ENCODE results near the gene PROB1.
A peak's percentile ranks its signal among the peaks of the same experiment; 100 is the strongest.
"Not testable (repeated sequence)": the region's sequence is repeated elsewhere in the genome, so short reads cannot be mapped to it uniquely, and the experiment has no call there.

PROB1 gene

GRCh38 chr5:139413963-139414362 lies 19.1 kb upstream of the PROB1 start:
- no peak overlapping the region for H2AFZ ChIP-seq (ENCODE audit: low read length, unreplicated experiment)
- H3K79me2 ChIP-seq (ENCODE audit: control insufficient read depth, insufficient read depth, low read length, unreplicated experiment): no peaks in the 10 kb centered on the region
- H3K4me3 ChIP-seq (ENCODE audit: low read depth, low read length): no peak overlapping the region
- no peaks in the 10 kb centered on the region for H3K4me1 ChIP-seq (ENCODE audit: control insufficient read depth, insufficient read depth, low read length, unreplicated experiment)
- no peak overlapping the region for H3K27ac ChIP-seq (ENCODE audit: low read depth, low read length)
- no peaks in the 10 kb centered on the region for H3K36me3 ChIP-seq (ENCODE audit: insufficient read depth, low read length)
- H3K27me3 ChIP-seq (ENCODE audit: insufficient read depth, low read length): no peaks in the 10 kb centered on the region

- H3K27me3 ChIP-seq (ENCODE audit: insufficient read depth, low read length): no peaks in the 10 kb centered on the region
- no peaks in the 10 kb centered on the region for H3K36me3 ChIP-seq (ENCODE audit: insufficient read depth, low read length)
- H3K79me2 ChIP-seq (ENCODE audit: control insufficient read depth, insufficient read depth, low read length, unreplicated experiment): no peaks in the 10 kb centered on the region
- no peak overlapping the region for H3K27ac ChIP-seq (ENCODE audit: low read depth, low read length)
- H2AFZ ChIP-seq (ENCODE audit: low read length, unreplicated experiment): no peak overlapping the region
- no peak overlapping the region for H3K4me3 ChIP-seq (ENCODE audit: low read depth, low read length)
- H3K4me1 ChIP-seq (ENCODE audit: control insufficient read depth, insufficient read depth, low read length, unreplicated experiment): no peaks in the 10 kb centered on the region
These were observed 18.2 kb upstream of the PROB1 start for GRCh38 chr5:139413153-139413552.

GRCh38 chr5:139410993-139411828 lies 16.3 kb upstream of the PROB1 start:
- H3K79me2 ChIP-seq (ENCODE audit: control insufficient read depth, insufficient read depth, low read length, unreplicated experiment): no peaks in the 10 kb centered on the region
- no peaks in the 10 kb centered on the region for H3K36me3 ChIP-seq (ENCODE audit: insufficient read depth, low read length)
- no peaks in the 10 kb centered on the region for H3K27me3 ChIP-seq (ENCODE audit: insufficient read depth, low read length)
- H2AFZ ChIP-seq (ENCODE audit: low read length, unreplicated experiment): no peak overlapping the region
- no peaks in the 10 kb centered on the region for H3K4me1 ChIP-seq (ENCODE audit: control insufficient read depth, insufficient read depth, low read length, unreplicated experiment)
- H3K4me3 ChIP-seq (ENCODE audit: low read depth, low read length): no peak overlapping the region
- H3K27ac ChIP-seq (ENCODE audit: low read depth, low read length): no peak overlapping the region

- no peaks in the 10 kb centered on the region for H3K27me3 ChIP-seq (ENCODE audit: insufficient read depth, low read length)
- no peak overlapping the region for H3K4me3 ChIP-seq (ENCODE audit: low read depth, low read length)
- H3K27ac ChIP-seq (ENCODE audit: low read depth, low read length): no peak overlapping the region
- H3K36me3 ChIP-seq (ENCODE audit: insufficient read depth, low read length): no peaks in the 10 kb centered on the region
- no peaks in the 10 kb centered on the region for H3K79me2 ChIP-seq (ENCODE audit: control insufficient read depth, insufficient read depth, low read length, unreplicated experiment)
- no peak overlapping the region for H2AFZ ChIP-seq (ENCODE audit: low read length, unreplicated experiment)
- H3K4me1 ChIP-seq (ENCODE audit: control insufficient read depth, insufficient read depth, low read length, unreplicated experiment): no peaks in the 10 kb centered on the region
These were observed 15.5 kb upstream of the PROB1 start for GRCh38 chr5:139410121-139410992.

- H3K79me2 ChIP-seq (ENCODE audit: control insufficient read depth, insufficient read depth, low read length, unreplicated experiment); H3K27me3 ChIP-seq (ENCODE audit: insufficient read depth, low read length); H3K4me1 ChIP-seq (ENCODE audit: control insufficient read depth, insufficient read depth, low read length, unreplicated experiment); H3K27ac ChIP-seq (ENCODE audit: low read depth, low read length); H3K4me3 ChIP-seq (ENCODE audit: low read depth, low read length); H2AFZ ChIP-seq (ENCODE audit: low read length, unreplicated experiment); H3K36me3 ChIP-seq (ENCODE audit: insufficient read depth, low read length): not testable (repeated sequence)
These were observed 14.2 kb upstream of the PROB1 start for GRCh38 chr5:139409116-139409515.

GRCh38 chr5:139408191-139408590 lies 13.3 kb upstream of the PROB1 start:
- Histone ChIP-seq H3K36me3 (ENCODE audit: insufficient read depth, low read length) (no peaks in the 10 kb centered on the region), H3K79me2 (ENCODE audit: control insufficient read depth, insufficient read depth, low read length, unreplicated experiment) (no peaks in the 10 kb centered on the region), H3K4me1 (ENCODE audit: control insufficient read depth, insufficient read depth, low read length, unreplicated experiment) (peaks cover 6% of the 10 kb centered on the region), H3K4me3 (ENCODE audit: low read depth, low read length) (no peak overlapping the region), H3K27me3 (ENCODE audit: insufficient read depth, low read length) (no peaks in the 10 kb centered on the region), H3K27ac (ENCODE audit: low read depth, low read length) (no peak overlapping the region), H2AFZ (ENCODE audit: low read length, unreplicated experiment) (no peak overlapping the region)

- H3K36me3 ChIP-seq (ENCODE audit: insufficient read depth, low read length): no peaks in the 10 kb centered on the region
- peaks cover 11% of the 10 kb centered on the region for H3K4me1 ChIP-seq (ENCODE audit: control insufficient read depth, insufficient read depth, low read length, unreplicated experiment)
- no peak overlapping the region for H2AFZ ChIP-seq (ENCODE audit: low read length, unreplicated experiment)
- H3K27me3 ChIP-seq (ENCODE audit: insufficient read depth, low read length): no peaks in the 10 kb centered on the region
- H3K79me2 ChIP-seq (ENCODE audit: control insufficient read depth, insufficient read depth, low read length, unreplicated experiment): no peaks in the 10 kb centered on the region
- H3K27ac ChIP-seq (ENCODE audit: low read depth, low read length): no peak overlapping the region
- H3K4me3 ChIP-seq (ENCODE audit: low read depth, low read length): no peak overlapping the region
These were observed 12.6 kb upstream of the PROB1 start for GRCh38 chr5:139407517-139407916.

- Histone ChIP-seq H3K4me1 (ENCODE audit: control insufficient read depth, insufficient read depth, low read length, unreplicated experiment) (peaks cover 11% of the 10 kb centered on the region), H3K79me2 (ENCODE audit: control insufficient read depth, insufficient read depth, low read length, unreplicated experiment) (no peaks in the 10 kb centered on the region), H3K27ac (ENCODE audit: low read depth, low read length) (no peak overlapping the region), H3K4me3 (ENCODE audit: low read depth, low read length) (no peak overlapping the region), H3K27me3 (ENCODE audit: insufficient read depth, low read length) (no peaks in the 10 kb centered on the region), H3K36me3 (ENCODE audit: insufficient read depth, low read length) (no peaks in the 10 kb centered on the region), H2AFZ (ENCODE audit: low read length, unreplicated experiment) (no peak overlapping the region)
These were observed 12.1 kb upstream of the PROB1 start for GRCh38 chr5:139406963-139407362.

- H3K4me1 ChIP-seq (ENCODE audit: control insufficient read depth, insufficient read depth, low read length, unreplicated experiment): peaks cover 11% of the 10 kb centered on the region
- peak overlapping the region; percentile 84 for H2AFZ ChIP-seq (ENCODE audit: low read length, unreplicated experiment)
- peak overlapping the region; percentile 90 for H3K27ac ChIP-seq (ENCODE audit: low read depth, low read length)
- H3K36me3 ChIP-seq (ENCODE audit: insufficient read depth, low read length): no peaks in the 10 kb centered on the region
- H3K27me3 ChIP-seq (ENCODE audit: insufficient read depth, low read length): no peaks in the 10 kb centered on the region
- H3K4me3 ChIP-seq (ENCODE audit: low read depth, low read length): peak overlapping the region; percentile 75
- no peaks in the 10 kb centered on the region for H3K79me2 ChIP-seq (ENCODE audit: control insufficient read depth, insufficient read depth, low read length, unreplicated experiment)
These were observed 9.6 kb upstream of the PROB1 start for GRCh38 chr5:139404484-139404840.

- H3K4me1 ChIP-seq (ENCODE audit: control insufficient read depth, insufficient read depth, low read length, unreplicated experiment): peaks cover 11% of the 10 kb centered on the region
- H3K36me3 ChIP-seq (ENCODE audit: insufficient read depth, low read length): no peaks in the 10 kb centered on the region
- no peaks in the 10 kb centered on the region for H3K27me3 ChIP-seq (ENCODE audit: insufficient read depth, low read length)
- peak within 1 kb of the TSS; percentile 84 for H2AFZ ChIP-seq (ENCODE audit: low read length, unreplicated experiment)
- no peaks in the 10 kb centered on the region for H3K79me2 ChIP-seq (ENCODE audit: control insufficient read depth, insufficient read depth, low read length, unreplicated experiment)
- H3K27ac ChIP-seq (ENCODE audit: low read depth, low read length): peak within 1 kb of the TSS; percentile 90
- H3K4me3 ChIP-seq (ENCODE audit: low read depth, low read length): peak within 1 kb of the TSS; percentile 75
These were observed 9.0 kb upstream of the PROB1 start, which contains the start of gene SPATA24 for GRCh38 chr5:139403787-139404483. Gene SPATA24 (minus strand): TSS chr5:139404089. CDS start chr5:139404060, 29 bp downstream.
